Stimulated activated CD4-positive, alpha-beta T cell treated with anti-CD3 and anti-CD28 coated beads, Interleukin-4, amount 100 ng/mL, for 1 hour (primary cell): ENCODE data around the gene FOXL2.
"Not testable (repeated sequence)": the region's sequence is repeated elsewhere in the genome, so short reads cannot be mapped to it uniquely, and the experiment has no call there.

Source experiments
- DNase-seq: peaks from one replicate; pipeline ENCODE4 v3.0.0-alpha.2; 2020

The FOXL2 gene

GRCh38 chr3:138923531-138923994 lies 23.4 kb downstream of the FOXL2 start:
- peak; percentile 82 for DNase-seq

- not testable (repeated sequence) for DNase-seq
Observed at GRCh38 chr3:138922400-138922799, 24.5 kb downstream of the FOXL2 start.

DNA sequence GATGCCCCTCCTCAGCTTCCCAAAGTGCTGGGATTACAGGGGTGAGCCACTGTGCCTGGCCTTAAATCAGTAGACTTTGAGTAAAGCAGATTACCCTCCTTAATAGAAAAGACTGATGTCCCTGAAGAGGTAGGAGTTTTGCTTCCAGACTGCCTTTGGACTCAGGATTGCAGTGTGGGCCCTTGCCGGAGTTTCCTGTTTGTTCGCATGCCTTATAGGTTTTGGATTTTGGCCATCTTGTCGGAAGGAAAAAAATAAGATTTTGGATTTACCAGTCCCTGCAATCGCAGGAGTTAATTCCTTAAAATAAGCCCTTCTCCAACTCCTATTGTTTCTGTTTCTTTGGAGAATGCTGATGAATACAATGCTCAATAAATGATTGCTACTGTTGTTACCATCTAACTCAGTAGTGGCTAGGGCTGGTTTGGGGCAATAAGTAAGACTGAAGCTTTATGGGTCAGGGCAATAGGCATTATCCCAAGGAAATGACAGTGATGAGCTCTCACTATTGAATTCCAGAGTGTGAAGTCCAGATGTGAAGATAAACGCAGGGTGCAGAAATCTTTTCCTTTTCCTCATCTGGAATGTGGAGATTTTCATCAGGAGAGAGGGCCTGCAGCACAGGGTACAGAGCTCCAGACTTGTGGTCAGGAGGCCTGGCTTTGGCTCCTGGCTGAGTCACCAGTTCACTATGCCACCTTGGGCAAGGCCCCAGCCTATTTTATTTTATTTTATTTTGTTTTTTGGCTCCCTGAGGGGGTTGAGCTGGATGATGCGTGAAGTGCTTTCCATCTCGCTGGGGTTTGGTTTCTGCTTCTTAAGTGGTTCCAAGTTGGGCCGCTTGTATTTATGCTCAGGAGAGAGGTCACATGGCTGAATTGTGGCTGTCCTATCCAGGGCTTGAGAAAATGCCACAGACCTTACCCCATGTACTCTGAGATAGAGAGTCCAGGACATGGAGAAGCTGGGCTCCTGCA lies 25.3 kb downstream of the FOXL2 start:
- no peak for DNase-seq

DNA sequence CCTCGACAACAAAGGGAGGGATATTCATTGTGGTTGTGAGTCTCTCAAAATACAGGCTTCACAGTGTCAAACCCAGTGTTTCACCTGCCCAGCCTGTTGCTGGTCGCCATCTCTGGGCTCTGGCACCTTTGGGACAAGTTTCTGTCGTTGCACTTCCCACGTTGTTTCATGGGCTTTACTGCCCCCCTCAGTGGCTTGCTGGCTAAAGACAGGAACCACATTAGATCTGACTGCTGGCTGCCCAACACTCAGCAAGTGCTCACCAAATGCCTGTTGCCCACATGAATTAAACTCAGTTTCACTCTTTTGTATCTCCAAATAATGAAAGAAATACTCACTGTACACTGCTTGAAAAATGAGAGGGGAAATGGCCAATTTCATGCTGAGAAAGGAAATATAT lies 27.6 kb downstream of the FOXL2 start:
- no peak for DNase-seq

GRCh38 chr3:138916824-138917223 lies 30.1 kb downstream of the FOXL2 start:
- no peak for DNase-seq

DNA sequence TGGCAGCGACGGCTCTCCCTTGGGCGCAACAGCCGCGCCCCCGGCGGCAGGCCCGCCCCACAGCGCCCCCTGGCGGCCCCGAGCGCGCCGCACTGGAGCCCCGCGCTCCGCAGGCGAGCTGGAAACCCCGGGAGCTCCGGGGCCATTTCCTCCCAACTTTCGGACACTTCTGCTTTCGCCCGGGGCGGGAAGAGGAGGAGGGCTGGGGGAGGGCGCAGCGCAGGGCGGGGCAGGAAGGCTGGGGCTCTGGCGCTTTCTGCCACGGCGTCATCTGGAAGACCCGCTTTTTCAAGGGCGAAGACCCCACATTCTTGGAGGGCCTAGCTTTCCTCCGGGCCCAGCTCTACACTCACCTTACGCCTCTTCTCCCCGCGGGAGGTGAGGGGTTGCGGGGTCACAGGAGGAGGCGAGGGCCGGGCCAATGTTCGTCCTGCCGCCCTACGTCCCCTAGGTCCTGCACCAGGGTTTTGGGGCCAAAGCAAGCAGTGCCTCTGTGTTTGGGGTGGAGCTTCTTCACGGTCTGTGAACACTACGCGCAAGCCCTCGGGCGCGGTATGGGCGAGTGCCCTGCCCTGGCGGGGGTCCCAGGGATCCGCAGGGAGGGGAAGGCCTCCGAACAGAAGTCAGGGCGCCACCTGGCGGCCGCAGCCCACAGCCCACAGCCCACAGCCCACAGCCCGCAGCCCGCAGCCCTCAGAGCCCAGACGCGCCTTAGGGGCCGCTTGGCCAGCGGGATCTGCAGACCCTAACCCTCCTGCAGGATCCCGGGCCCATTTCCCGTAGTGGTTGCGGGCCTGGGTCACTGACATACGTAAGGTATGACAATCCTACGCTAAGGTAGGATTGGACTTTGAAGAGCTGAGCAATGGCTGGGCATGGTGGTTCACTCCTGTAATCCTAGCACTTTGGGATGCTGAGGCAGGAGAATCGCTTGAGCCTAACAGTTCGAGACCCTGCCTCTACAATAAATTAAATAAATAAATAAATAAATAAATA lies 31.1 kb downstream of the FOXL2 start:
- DNase-seq, result peak; percentile 86

GRCh38 chr3:138914870-138915502 lies 32.0 kb downstream of the FOXL2 start:
- no peak for DNase-seq

DNA sequence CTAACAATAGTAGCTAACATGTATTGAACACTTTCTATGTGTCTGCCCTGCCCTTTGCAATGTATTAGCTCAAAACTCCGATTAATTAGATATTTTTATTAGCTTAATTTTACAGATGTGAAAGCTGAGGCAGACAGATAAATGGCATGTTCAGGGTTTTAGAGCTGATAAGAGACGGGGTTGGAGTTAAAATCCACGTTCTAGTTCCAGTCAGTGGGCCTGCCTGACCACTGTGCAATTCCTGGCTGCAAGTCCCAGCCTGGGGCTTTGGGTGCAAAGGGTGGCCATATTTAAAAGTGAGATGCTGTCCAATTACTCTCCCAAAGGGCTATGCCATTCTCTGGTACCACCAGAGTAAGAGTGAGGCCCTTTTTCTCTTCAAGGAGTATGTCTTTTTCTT lies 33.2 kb downstream of the FOXL2 start:
- no peak for DNase-seq

GRCh38 chr3:138912237-138912636 lies 34.7 kb downstream of the FOXL2 start:
- DNase-seq, result no peak

GRCh38 chr3:138911621-138912020 lies 35.3 kb downstream of the FOXL2 start:
- DNase-seq, result no peak

- no peak for DNase-seq
Observed at GRCh38 chr3:138909904-138910303, 37.0 kb downstream of the FOXL2 start.

DNA sequence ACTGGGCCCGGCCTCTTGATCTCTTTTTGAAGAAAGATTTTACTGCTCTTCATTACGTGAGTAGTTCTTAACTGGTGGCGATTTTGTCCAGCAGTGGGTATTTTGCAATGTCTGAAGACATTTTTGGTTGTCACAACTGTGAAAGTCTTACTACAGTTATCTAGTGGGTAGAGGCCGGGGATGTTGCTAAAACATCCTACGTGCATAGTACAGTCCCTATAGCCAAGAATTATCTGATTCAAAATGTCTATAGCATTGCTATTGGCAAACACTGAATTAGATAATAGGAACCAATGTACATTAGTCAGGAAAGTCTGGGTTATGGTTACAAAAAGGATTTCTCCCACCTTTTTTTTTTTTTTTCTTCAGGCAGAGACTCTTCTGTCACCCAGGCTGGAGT lies 38.1 kb downstream of the FOXL2 start:
- no peak for DNase-seq

DNA sequence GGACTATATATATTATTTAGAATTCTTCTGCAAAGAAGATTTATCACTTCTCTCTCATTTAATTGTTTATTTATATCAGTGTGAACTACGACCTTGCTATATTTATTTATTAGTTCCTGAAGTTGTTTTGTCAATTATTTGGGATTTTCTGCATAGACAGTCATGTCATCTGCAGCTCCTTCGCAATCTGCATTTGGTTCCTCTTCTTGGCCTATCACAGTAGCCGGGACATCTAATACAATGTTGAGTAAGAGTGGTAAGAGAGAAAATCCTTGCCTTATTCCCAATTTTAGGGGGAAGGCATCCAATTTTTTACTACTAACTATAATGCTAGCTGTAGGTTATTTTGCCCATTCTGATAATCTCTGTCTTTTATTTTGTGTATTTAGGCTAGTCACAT lies 39.4 kb downstream of the FOXL2 start:
- DNase-seq, result no peak

DNA sequence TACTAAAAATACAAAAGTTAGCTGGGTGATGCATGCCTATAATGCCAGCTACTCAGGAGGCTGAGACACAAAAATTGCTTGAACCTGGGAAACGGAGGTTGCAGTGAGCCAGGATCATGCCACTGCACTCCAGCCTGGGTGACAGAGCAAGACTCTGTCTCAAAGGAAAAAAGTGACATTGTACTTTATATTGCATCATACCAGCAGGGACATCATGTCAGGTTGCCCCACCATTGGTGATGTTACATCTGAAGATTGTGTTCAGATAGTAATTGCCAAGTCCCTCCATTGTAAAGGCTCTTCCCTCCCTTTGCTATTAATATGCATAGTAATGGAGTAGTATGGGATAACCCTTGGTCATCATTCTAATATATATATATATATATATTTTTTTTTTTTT lies 44.8 kb downstream of the FOXL2 start:
- no peak for DNase-seq

DNA sequence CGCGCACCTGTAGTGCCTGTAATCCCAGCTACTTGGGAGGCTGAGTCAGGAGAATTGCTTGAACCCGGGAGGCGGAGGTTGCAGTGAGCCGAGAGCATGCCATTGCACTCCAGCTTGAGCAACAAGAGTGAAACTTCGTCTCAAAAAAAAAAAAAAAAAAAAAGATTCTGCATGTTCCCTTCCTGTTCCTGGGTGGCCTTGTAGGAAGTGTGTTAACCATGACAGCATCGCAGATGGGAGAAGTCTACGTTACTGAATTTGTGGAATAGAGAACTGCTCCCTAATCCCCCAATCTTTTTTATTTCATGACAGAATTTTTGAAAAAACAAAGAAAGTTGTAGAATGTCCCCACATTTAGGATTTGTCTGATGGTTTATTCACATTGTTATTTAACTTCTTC lies 45.4 kb downstream of the FOXL2 start:
- no peak for DNase-seq

GRCh38 chr3:138899351-138899991 lies 47.5 kb downstream of the FOXL2 start:
- no peak for DNase-seq

GRCh38 chr3:138898708-138899107 lies 48.2 kb downstream of the FOXL2 start:
- no peak for DNase-seq

DNA sequence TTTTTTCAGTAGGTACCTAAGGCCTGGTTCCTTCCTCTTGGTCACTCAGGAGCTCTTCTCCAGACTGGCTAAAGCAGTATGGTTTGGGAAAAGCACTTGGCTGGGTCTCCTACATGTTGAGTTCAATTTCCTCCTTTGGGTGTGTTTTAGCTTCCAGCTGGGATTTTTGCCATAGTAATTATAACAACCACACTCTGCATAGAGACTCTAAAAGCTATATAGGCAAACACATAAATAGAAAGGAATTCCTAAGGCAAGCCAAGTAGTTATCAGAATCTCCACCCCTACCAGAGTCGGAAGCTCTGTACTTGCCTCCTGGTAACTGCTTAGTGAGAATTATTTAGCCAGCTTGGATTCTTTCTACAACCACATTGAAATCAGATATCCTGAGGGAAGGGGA lies 48.6 kb downstream of the FOXL2 start:
- DNase-seq, result no peak
